ENCODE data around the gene SLC7A10.
"Not testable (repeated sequence)": the region's sequence is repeated elsewhere in the genome, so short reads cannot be mapped to it uniquely, and the experiment has no call there.

The SLC7A10 gene

DNA sequence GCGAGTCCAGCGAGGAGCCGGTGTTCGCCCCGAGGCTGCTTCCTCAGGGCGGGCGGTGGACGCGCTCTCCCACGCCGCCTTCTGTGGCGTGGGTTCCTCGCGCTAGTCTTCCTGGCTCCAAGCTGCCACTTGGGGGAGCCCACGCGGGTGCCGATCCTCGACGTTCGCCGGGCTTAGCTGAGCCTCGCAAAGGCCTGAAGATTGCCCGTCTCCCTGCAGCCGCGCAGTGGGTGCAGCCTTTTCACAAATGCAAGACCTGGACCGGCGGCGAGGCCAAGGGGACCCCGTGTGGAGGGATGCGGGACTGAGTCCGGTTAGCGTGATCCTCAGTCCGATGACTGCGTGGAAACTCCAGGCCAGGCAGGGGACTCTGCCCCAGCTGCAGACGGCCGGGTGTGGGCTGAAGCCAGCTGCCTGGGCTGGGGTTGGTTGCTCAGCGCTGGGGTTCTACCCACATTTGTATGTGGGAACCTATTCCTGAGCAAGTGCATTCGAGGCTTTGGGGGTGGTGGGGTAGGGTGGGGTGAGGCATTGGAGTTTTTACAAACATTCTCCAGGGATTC lies 48.2 kb downstream of the SLC7A10 start:
- TF ChIP-seq ZNF274 (IDR thresholded peaks at IDR 0.05; ENCODE audit: low read depth, low read length): no peak
- H3K4me3 ChIP-seq (ENCODE audit: low read length): peak overlapping the region; percentile 61

DNA sequence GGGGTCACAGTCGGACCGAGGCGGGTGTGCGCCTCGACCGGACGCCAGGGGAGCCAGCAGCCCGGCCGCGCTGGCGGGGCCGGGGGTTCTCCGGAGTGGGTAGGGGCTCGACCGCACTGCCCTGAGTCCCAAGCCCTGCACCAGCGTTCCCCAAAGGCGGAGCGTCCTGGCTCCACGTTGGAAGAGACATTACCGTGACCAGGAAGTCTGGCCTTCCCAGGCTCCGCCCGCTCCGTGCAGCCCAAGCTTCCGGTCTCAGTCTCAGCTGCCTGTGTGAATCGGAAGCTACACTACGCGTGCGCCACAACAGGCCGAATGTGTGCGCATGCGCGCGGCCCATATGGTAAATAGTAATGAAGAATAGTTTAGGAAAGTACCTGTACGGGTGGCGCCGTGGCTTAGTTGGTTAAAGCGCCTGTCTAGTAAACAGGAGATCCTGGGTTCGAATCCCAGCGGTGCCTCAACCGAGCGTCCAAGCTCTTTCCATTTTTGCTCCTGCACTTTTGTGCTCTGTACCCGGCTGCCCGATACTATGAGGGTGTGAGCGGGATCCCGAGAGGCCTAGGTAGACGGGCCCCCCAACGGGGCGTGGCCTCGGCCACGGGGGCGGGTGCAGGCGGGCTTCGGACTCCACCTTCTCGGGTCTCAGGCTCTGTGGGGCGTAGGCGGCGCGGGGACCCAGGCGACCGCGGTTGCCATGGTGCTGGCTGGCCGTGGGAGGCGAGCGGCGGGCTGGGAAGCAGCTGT lies 48.8 kb downstream of the SLC7A10 start:
- peak overlapping the region; percentile 85 for H3K4me3 ChIP-seq (ENCODE audit: low read length)
- no peak for TF ChIP-seq ZNF274 (IDR thresholded peaks at IDR 0.05; ENCODE audit: low read depth, low read length)

- H3K4me3 ChIP-seq (ENCODE audit: low read length): peak overlapping the region; percentile 85
- TF ChIP-seq ZNF274 (IDR thresholded peaks at IDR 0.05; ENCODE audit: low read depth, low read length): no peak
These were observed 49.6 kb downstream of the SLC7A10 start for GRCh38 chr19:33175886-33176669.

DNA sequence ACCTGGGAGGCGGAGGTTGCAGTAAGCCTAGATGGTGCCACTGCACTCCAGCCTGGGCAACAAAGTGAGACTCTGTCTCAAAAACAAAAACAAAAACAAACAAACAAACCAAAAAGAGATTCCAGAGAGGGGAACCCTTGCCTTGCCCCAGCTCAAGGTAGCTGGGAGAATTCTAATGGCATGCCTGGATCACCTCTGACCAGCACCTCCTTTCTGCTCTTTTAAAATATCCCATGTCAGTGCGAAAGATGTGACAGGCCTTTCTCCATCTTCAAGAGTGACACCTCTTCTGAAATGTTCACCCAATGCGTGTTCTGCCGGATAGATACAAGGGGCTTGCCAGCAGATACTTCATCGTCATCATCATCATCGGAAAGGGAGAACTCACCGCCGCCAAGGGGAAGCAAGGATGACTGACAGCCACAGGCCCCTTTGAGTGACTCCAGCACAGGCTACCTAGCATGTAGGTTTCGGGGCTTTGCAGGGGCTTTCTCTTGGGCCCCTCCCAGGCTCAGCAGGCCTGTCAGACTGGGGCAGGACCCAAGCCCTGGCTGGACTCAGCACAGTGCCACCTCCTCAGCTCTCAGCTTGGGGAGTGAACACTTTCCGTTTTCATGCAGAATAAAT lies 50.4 kb downstream of the SLC7A10 start:
- H3K4me3 ChIP-seq (ENCODE audit: low read length): no peak overlapping the region; the same call in 1 of the 2 replicates
- TF ChIP-seq ZNF274 (IDR thresholded peaks at IDR 0.05; ENCODE audit: low read depth, low read length): no peak

- H3K4me3 ChIP-seq (ENCODE audit: low read length): no peak overlapping the region
- TF ChIP-seq ZNF274 (IDR thresholded peaks at IDR 0.05; ENCODE audit: low read depth, low read length): no peak
These were observed 51.5 kb downstream of the SLC7A10 start for GRCh38 chr19:33174186-33174585.

DNA sequence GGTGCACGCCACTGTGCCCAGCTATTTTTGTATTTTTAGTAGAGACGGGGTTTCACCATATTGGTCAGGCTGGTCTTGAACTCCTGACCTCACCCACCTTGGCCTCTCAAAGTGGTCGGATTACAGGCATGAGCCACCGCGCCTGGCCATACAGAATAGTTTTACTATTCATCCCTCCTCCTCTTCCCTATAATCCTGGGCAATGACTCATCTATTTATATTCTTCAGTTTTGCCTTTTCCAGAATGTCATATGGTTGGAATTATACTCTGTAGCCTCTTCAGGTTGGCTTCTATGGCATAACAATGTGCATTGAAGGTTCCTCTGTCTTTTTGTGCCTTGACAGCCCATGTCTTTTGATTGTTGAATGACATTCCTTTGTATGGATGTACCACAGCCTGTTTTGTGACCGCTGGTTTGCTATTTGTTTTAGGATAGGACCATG lies 53.7 kb downstream of the SLC7A10 start:
- no peak overlapping the region for H3K4me3 ChIP-seq (ENCODE audit: low read length)
- TF ChIP-seq ZNF274 (IDR thresholded peaks at IDR 0.05; ENCODE audit: low read depth, low read length): no peak

- TF ChIP-seq ZNF274 (IDR thresholded peaks at IDR 0.05; ENCODE audit: low read depth, low read length): no peak
These were observed 54.3 kb downstream of the SLC7A10 start for GRCh38 chr19:33171222-33171795.

GRCh38 chr19:33168528-33168927 lies 57.1 kb downstream of the SLC7A10 start:
- no peak for TF ChIP-seq ZNF274 (IDR thresholded peaks at IDR 0.05; ENCODE audit: low read depth, low read length)
- H3K4me3 ChIP-seq (ENCODE audit: low read length): no peak overlapping the region

More at GRCh38 chr19:33171222-33171795, 54.3 kb downstream of the SLC7A10 start:
- no peak overlapping the region for H3K4me3 ChIP-seq (ENCODE audit: low read length)

GRCh38 chr19:33167438-33167837 lies 58.2 kb downstream of the SLC7A10 start:
- no peak overlapping the region for H3K4me3 ChIP-seq (ENCODE audit: low read length)
- TF ChIP-seq ZNF274 (IDR thresholded peaks at IDR 0.05; ENCODE audit: low read depth, low read length): no peak

DNA sequence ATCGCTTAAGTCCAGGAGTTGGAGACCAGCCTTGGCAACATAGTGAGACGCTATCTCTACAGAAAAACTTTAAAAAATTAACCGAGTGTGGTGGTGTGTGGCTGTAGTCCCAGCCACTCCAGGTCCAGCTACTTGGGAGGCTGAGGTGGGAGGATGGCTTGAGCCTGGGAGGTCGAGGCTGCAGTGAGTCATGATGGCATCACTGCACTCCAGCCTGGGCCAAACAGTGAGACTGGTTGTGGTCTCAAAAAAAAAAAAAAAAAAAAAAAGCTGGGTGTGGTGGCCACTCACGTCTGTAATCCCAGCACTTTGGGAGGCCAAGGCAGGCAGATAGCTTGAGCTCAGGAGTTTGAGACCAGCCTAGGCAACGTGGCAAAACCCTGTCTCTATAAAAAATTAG lies 59.6 kb downstream of the SLC7A10 start:
- not testable (repeated sequence) for H3K4me3 ChIP-seq (ENCODE audit: low read length)

DNA sequence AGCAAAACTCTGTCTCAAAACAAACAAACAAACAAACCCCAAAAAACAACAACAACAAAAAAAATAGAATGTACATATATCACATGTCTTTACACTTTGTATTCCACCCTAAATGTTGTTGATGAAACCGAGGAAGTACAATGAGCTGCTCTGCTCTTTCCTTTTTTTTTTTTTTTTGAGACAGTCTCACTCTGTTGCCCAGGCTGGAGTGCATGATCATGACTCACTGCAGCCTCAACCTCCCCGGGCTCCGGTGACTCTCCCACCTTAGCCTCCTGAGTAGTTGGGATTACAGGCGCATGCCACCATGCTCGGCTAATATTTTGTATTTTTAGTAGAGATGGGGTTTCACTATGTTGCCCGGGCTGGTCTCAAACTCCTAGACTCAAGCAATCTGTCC lies 62.2 kb downstream of the SLC7A10 start:
- H3K4me3 ChIP-seq (ENCODE audit: low read length): no peak overlapping the region
- no peak for TF ChIP-seq ZNF274 (IDR thresholded peaks at IDR 0.05; ENCODE audit: low read depth, low read length)

DNA sequence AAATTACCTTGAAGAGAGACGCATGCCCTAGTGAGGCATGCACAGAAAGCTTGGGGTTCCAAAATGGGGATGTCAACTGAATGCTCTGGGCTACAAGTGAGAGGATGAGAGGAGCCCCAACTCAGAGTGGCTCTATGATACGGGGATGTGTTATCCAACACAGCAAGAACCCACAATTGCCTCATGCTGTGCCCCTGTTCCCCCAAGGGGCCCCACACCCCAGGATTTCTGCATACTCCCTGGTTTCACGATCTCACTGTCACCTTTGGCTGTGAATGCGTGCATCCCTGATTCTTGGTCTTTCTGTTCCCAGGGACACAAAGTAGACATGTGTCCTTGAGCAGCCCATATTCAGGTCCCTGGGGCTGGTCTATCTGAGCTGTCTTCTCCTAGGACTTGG lies 64.4 kb downstream of the SLC7A10 start:
- no peak overlapping the region for H3K4me3 ChIP-seq (ENCODE audit: low read length)
- no peak for TF ChIP-seq ZNF274 (IDR thresholded peaks at IDR 0.05; ENCODE audit: low read depth, low read length)

GRCh38 chr19:33159893-33160292 lies 65.8 kb downstream of the SLC7A10 start:
- H3K4me3 ChIP-seq (ENCODE audit: low read length): no peak overlapping the region

GRCh38 chr19:33159149-33159548 lies 66.5 kb downstream of the SLC7A10 start:
- no peak overlapping the region for H3K4me3 ChIP-seq (ENCODE audit: low read length)
- no peak for TF ChIP-seq ZNF274 (IDR thresholded peaks at IDR 0.05; ENCODE audit: low read depth, low read length)

More at GRCh38 chr19:33159893-33160292, 65.8 kb downstream of the SLC7A10 start:
- no peak for TF ChIP-seq ZNF274 (IDR thresholded peaks at IDR 0.05; ENCODE audit: low read depth, low read length)
